ENCODE results near the gene ALOX15. TPM values are rescaled to one million over a fixed set of nuclear protein-coding genes. Genes with fewer than 3 reads are reported as not detected.

ALOX15 gene
- total RNA-seq, 2 donors from 2014 or later: not detected

DNA sequence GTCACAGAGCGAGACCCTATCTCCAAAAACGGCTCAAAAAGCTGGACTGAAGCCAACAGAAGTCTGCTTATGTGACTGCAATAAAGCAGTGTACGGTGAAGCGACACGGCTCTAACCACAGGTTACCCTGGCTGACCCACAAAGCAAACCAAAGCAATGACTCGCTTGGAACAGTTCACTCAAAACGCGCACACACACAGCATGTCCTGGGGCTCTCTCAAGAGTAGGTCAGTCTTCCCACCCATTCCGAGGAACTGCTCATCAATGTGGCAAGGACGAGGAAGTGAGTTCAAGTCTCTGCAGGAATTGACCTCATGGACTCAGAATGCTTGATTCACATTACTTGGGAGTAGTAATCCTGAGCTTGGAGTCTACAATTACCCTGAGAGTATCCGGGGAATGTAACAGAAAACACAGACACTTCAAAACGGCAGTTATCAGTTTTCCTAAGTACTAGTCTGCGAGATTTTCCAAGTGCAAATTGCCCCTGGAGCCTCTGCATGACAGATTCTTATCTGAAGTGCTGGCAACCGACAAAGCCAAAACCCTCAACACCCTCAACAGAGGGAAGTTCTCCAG, 37.1 kb upstream of the ALOX15 start:
- no peaks in the 10 kb centered on the region for H3K9me3 ChIP-seq
- DNase-seq (ENCODE audit: low spot score): no peak
- H3K4me1 ChIP-seq (ENCODE audit: control insufficient read depth in 1 of 2, low read depth in 2 of 2): no peaks in the 10 kb centered on the region
- peaks cover 63% of the 10 kb centered on the region for H3K36me3 ChIP-seq
- TF ChIP-seq, protein P1, sequence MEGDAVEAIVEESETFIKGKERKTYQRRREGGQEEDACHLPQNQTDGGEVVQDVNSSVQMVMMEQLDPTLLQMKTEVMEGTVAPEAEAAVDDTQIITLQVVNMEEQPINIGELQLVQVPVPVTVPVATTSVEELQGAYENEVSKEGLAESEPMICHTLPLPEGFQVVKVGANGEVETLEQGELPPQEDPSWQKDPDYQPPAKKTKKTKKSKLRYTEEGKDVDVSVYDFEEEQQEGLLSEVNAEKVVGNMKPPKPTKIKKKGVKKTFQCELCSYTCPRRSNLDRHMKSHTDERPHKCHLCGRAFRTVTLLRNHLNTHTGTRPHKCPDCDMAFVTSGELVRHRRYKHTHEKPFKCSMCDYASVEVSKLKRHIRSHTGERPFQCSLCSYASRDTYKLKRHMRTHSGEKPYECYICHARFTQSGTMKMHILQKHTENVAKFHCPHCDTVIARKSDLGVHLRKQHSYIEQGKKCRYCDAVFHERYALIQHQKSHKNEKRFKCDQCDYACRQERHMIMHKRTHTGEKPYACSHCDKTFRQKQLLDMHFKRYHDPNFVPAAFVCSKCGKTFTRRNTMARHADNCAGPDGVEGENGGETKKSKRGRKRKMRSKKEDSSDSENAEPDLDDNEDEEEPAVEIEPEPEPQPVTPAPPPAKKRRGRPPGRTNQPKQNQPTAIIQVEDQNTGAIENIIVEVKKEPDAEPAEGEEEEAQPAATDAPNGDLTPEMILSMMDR (IDR thresholded peaks at IDR 0.05): no peak
- no peak for ATAC-seq (ENCODE audit: insufficient number of reproducible peaks, low FRiP score, low read depth)
- H3K27ac ChIP-seq: no peak overlapping the region
- no peak overlapping the region for H3K4me3 ChIP-seq
- no peaks in the 10 kb centered on the region for H3K27me3 ChIP-seq (replicated peaks; ENCODE audit: insufficient read depth)

DNA sequence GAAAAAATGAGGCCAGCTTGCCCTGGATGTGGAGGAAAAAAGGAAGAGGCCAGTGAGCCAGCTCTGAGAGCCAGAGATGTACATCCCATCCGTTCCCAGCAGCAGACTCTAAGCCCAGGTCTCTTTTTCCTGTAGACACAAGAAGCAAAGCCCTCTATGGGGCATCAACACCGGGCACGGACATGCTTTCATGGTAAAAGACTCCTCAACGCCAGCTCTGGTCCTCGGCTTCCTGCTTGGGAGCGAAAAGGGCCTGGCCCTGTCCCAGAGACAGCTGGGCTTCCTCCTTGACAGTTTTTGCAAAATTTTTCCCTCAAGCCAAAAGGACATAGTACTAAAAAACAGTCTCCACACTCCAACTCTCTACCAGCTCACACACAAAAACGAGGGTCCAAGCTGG, 35.3 kb upstream of the ALOX15 start:
- ATAC-seq (ENCODE audit: insufficient number of reproducible peaks, low FRiP score, low read depth) (no peak), DNase-seq (ENCODE audit: low spot score) (no peak)
- Histone ChIP-seq H3K9me3 (no peaks in the 10 kb centered on the region), H3K4me3 (no peak overlapping the region), H3K36me3 (peaks cover 65% of the 10 kb centered on the region), H3K4me1 (ENCODE audit: control insufficient read depth in 1 of 2, low read depth in 2 of 2) (no peaks in the 10 kb centered on the region), H3K27ac (no peak overlapping the region), H3K27me3 (replicated peaks; ENCODE audit: insufficient read depth) (no peaks in the 10 kb centered on the region)
- TF ChIP-seq, protein P1 (IDR thresholded peaks at IDR 0.05): no peak

DNA sequence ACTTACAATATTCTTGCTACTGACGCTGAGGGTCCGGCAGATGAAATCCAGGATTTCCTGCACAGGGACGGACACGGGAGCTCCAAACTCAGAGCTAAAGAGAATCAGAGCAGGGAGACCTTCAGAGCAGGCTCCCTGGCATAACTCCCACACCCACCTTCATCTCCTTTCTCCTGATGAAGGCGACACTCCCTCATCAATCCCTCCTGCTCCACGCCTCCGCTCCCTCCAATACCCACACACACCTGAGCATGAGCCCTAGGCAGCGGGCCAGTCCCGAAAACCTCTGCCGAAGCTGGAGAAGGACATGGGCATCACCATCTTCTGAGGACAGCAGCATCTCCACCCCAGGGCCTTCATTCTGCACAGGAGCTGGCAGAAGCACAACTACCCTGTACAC, 34.3 kb upstream of the ALOX15 start:
- H3K27ac ChIP-seq: no peak overlapping the region
- no peaks in the 10 kb centered on the region for H3K27me3 ChIP-seq (replicated peaks; ENCODE audit: insufficient read depth)
- ATAC-seq (ENCODE audit: insufficient number of reproducible peaks, low FRiP score, low read depth) (no peak), DNase-seq (ENCODE audit: low spot score) (no peak)
- no peak overlapping the region for H3K4me3 ChIP-seq
- TF ChIP-seq, protein P1 (IDR thresholded peaks at IDR 0.05): no peak
- peaks cover 66% of the 10 kb centered on the region for H3K36me3 ChIP-seq
- H3K4me1 ChIP-seq (ENCODE audit: control insufficient read depth in 1 of 2, low read depth in 2 of 2): no peaks in the 10 kb centered on the region
- H3K9me3 ChIP-seq: no peaks in the 10 kb centered on the region

DNA sequence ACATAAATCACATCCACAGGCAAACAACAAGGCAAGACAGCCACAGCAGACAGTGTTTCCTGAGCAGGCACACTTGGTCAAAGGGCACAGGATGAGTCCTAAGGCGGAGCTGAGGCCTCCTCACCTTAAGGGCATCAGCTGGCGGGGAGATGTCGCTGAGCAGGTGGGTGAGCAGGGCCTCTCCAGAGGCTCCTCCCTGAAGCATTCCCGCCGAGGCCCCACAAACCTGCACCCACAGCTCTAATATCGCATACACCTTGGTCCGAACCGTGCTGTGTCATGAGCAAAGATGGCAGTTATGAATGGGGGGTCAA, 33.2 kb upstream of the ALOX15 start:
- DNase-seq (ENCODE audit: low spot score) (no peak), ATAC-seq (ENCODE audit: insufficient number of reproducible peaks, low FRiP score, low read depth) (no peak)
- TF ChIP-seq, protein P1 (IDR thresholded peaks at IDR 0.05): no peak
- Histone ChIP-seq H3K4me3 (no peak overlapping the region), H3K27me3 (replicated peaks; ENCODE audit: insufficient read depth) (no peaks in the 10 kb centered on the region), H3K36me3 (peaks cover 63% of the 10 kb centered on the region), H3K27ac (no peak overlapping the region), H3K9me3 (no peaks in the 10 kb centered on the region), H3K4me1 (ENCODE audit: control insufficient read depth in 1 of 2, low read depth in 2 of 2) (no peaks in the 10 kb centered on the region)

DNA sequence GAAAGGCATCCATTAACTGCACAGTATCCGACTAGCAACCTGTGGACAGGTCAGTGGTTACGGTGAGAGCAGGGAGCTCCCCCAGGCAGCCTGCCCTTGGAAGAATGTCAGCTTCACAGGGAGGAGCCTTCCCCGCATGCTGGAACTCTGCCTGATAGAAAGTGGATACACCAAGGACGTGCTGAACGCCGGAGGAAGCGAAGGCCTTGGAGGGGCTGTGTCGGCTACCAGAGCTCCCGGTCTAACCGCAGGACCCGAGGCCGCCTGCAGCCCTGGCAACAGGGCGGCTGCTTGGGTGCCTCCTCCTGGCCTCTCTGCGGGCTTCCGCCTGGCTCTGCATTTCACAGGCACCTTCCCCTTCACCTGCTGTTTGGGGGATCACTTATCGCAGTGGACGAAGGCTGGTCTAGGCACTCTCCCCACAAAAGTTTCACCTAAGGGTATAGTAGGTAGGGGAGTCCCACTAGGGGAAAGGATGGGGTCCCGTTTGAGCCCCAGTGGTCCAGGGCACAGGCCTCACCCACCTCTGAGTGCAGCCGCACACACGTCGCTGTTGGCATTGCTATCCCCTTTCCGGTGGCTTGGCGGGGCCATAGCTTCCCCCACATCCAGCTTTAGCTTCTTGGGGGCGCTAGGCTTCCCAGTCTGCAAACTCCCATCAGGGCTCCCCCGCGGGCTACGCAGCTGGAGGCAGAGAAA, 32.7 kb upstream of the ALOX15 start:
- ATAC-seq (ENCODE audit: insufficient number of reproducible peaks, low FRiP score, low read depth) (no peak), DNase-seq (ENCODE audit: low spot score) (no peak)
- Histone ChIP-seq H3K9me3 (no peaks in the 10 kb centered on the region), H3K27ac (no peak overlapping the region), H3K4me1 (ENCODE audit: control insufficient read depth in 1 of 2, low read depth in 2 of 2) (no peaks in the 10 kb centered on the region), H3K36me3 (peaks cover 62% of the 10 kb centered on the region), H3K4me3 (no peak overlapping the region), H3K27me3 (replicated peaks; ENCODE audit: insufficient read depth) (no peaks in the 10 kb centered on the region)
- TF ChIP-seq, protein P1 (IDR thresholded peaks at IDR 0.05): no peak
